ENCODE measurements around the gene TUBA4B.
"Not testable (repeated sequence)": the region's sequence is repeated elsewhere in the genome, so short reads cannot be mapped to it uniquely, and the experiment has no call there.

Gene TUBA4B

GRCh38 chr2:219291910-219292490 is 39.0 kb downstream of the TUBA4B start:
- no peak for DNase-seq

- no peak for DNase-seq
Measured at GRCh38 chr2:219292616-219293015, 39.6 kb downstream of the TUBA4B start.

GRCh38 chr2:219293736-219294231 is 40.7 kb downstream of the TUBA4B start:
- DNase-seq: no peak

- peak; percentile 85 for DNase-seq
Measured at GRCh38 chr2:219294356-219295351, 41.6 kb downstream of the TUBA4B start.

GRCh38 chr2:219296142-219296541 is 43.1 kb downstream of the TUBA4B start:
- no peak for DNase-seq

GRCh38 chr2:219296631-219297391 is 43.8 kb downstream of the TUBA4B start:
- DNase-seq: no peak

- no peak for DNase-seq
Measured at GRCh38 chr2:219297766-219298456, 44.9 kb downstream of the TUBA4B start.

GRCh38 chr2:219298759-219299371 is 45.8 kb downstream of the TUBA4B start:
- DNase-seq: peak; percentile 75

- no peak for DNase-seq
Measured at GRCh38 chr2:219299372-219299760, 46.3 kb downstream of the TUBA4B start.

GRCh38 chr2:219300022-219300421 is 47.0 kb downstream of the TUBA4B start:
- no peak for DNase-seq

- DNase-seq: no peak
Measured at GRCh38 chr2:219302412-219302968, 49.4 kb downstream of the TUBA4B start.

- DNase-seq: no peak
Measured at GRCh38 chr2:219304223-219304622, 51.2 kb downstream of the TUBA4B start.

GRCh38 chr2:219306047-219306446 is 53.0 kb downstream of the TUBA4B start:
- no peak for DNase-seq

GRCh38 chr2:219308142-219309101 is 55.4 kb downstream of the TUBA4B start:
- peak; percentile 41 for DNase-seq

GRCh38 chr2:219309278-219309677 is 56.2 kb downstream of the TUBA4B start, which contains the start of gene PTPRN:
Gene PTPRN (minus strand): TSS chr2:219309401. CDS start chr2:219309332, 69 bp downstream.
- no peak for DNase-seq

GRCh38 chr2:219312683-219313263 is 59.7 kb downstream of the TUBA4B start:
- DNase-seq: not testable (repeated sequence)

GRCh38 chr2:219314804-219315468 is 61.9 kb downstream of the TUBA4B start:
- no peak for DNase-seq
